GM19238 (cell line): ENCODE results near the gene CPSF6.

ENCODE experiments used
- DNase-seq: peaks from one replicate; pipeline ENCODE4 v3.0.0; 2011; ENCODE audit warnings: low spot score; ENCODE audit not compliant: insufficient read length

CPSF6 gene

DNA sequence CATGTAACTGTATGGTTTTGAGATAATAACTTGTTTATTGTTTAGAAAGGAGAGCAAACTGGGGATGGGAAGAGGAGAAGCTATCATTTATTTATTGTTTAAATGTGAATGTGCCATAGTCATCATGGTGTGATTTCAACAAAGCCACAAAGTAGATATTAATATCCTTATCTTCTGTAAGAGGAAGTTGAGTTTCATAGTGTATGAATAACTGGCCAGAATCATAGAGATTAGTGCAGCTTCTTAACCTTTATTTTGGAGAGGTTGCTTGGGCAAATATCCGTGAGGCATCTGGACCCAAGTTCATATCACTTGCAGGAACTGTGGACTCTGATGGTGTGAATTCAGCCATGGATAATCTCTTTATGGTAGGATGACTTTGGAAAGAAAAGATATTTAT, 82.0 kb downstream of the CPSF6 start:
- no peak for DNase-seq
